ENCODE results near the gene PGAP6.

The PGAP6 gene

GRCh38 chr16:324451-325334, 57.1 kb downstream of the PGAP6 start:
- no peak overlapping the region for H3K4me3 ChIP-seq (replicated peaks in 1 of 2; ENCODE audit: low read depth in 2 of 2, low read length in 2 of 2)
- no peak for TF ChIP-seq CTCF (IDR thresholded peaks at IDR 0.05; ENCODE audit: low read depth, low read length)
- DNase-seq (ENCODE audit: low read depth in 2 of 2): no peak

DNA sequence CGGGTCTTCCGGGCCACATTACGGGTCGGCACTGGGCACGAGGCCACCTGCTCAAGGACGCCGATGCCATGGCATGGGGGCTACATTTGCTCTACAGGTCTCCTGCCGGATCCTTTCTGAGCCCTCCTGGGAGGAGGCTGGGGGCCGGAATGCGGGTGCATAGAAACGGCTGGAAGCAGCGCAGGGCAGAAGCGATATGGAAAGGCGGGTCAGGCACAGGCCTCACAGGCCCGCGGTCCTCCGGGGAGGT, 57.7 kb downstream of the PGAP6 start:
- H3K4me3 ChIP-seq (replicated peaks in 1 of 2; ENCODE audit: low read depth in 2 of 2, low read length in 2 of 2): no peak overlapping the region
- no peak for DNase-seq (ENCODE audit: low read depth in 2 of 2)
- TF ChIP-seq CTCF (IDR thresholded peaks at IDR 0.05; ENCODE audit: low read depth, low read length): no peak

DNA sequence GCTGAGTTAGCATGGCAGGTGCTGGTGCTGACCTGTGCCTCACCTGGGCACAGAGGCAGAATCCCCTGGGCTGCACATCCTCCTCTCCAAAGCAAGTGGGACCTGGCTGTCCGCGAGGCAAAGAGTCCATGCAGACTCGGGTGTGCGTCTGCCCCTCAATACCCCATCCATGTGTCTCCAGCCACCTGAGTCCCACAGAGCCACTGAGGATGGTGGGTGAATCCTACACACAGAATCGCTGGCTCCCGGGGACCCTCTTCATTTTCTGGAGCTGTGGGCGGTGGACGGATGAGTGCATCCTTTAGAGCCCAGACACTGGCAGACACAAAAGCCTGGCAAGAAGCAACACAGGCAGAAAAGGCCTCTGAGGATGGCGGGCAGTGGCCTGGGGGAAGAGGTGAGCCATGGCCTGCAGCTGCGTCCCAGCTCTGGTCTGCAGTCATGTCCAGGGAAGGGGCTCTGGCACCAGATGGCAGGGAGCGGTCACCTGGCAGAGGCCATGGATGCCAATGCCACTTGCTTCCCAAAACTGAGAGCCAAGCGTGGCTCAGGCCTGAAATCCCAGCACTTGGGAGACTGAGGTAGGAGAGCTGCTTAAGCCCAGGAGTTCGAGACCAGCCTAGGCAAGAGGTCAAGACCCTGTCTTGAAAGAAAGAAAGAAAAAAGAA, 59.2 kb downstream of the PGAP6 start:
- H3K4me3 ChIP-seq (replicated peaks in 1 of 2; ENCODE audit: low read depth in 2 of 2, low read length in 2 of 2): no peak overlapping the region
- no peak for TF ChIP-seq CTCF (IDR thresholded peaks at IDR 0.05; ENCODE audit: low read depth, low read length)

DNA sequence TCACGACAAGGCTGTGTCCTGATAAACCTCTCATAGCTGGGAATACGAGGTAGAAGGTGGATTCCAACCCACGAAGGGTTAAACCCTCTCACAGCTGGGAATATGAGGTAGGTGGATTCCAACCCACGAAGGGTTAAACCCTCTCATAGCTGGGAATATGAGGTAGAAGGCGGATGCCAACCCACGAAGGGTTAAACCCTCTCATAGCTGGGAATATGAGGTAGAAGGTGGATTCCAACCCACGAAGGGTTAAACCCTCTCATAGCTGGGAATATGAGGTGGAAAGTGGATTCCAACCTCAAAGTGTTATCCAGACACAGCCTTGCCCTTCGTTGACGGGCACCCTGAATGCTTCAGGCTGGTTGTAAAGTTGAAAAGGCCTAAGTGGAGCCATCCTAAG, 60.2 kb downstream of the PGAP6 start:
- H3K4me3 ChIP-seq (replicated peaks in 1 of 2; ENCODE audit: low read depth in 2 of 2, low read length in 2 of 2): no peak overlapping the region
- DNase-seq (ENCODE audit: low read depth in 2 of 2): no peak
- TF ChIP-seq CTCF (IDR thresholded peaks at IDR 0.05; ENCODE audit: low read depth, low read length): no peak

More for the DNA sequence above, 59.2 kb downstream of the PGAP6 start:
- DNase-seq (ENCODE audit: low read depth in 2 of 2): no peak

All from cardiac fibroblast (primary cell).